Measurements from ENCODE around the gene DOCK7.
A peak's percentile ranks its signal among the peaks of the same experiment; 100 is the strongest.

DOCK7 gene

GRCh38 chr1:62436466-62437272 lies 251.5 kb downstream of the DOCK7 start, which contains the start of gene USP1:
Gene USP1 (plus strand): TSS chr1:62437049. CDS start chr1:62439868, 2,819 bp downstream.
- no peak within 1 kb of the TSS for H2AK5ac ChIP-seq (ENCODE audit: low read length, severe bottlenecking)
- H3K9me3 ChIP-seq (ENCODE audit: control insufficient read depth, low read length) = no peaks in the 10 kb centered on the region
- peak within 1 kb of the TSS; percentile 93 for H2BK15ac ChIP-seq (ENCODE audit: low read depth, poor library complexity, severe bottlenecking)
- peak within 1 kb of the TSS; percentile 100 for H3K27ac ChIP-seq (ENCODE audit: low read length, poor library complexity, severe bottlenecking)
- H3K4me2 ChIP-seq (ENCODE audit: low read length, poor library complexity, severe bottlenecking) = peak within 1 kb of the TSS; percentile 86
- H3K27me3 ChIP-seq (ENCODE audit: control insufficient read depth in 1 of 2, insufficient read depth in 1 of 2, low read length in 2 of 2) = peaks cover 0 to under 1% of the 10 kb centered on the region in 2 experiments
- peak; percentile 100 for DNase-seq
- peaks cover 4 to 5% of the 10 kb centered on the region in 2 experiments for H3K36me3 ChIP-seq (ENCODE audit: control insufficient read depth in 1 of 2, insufficient read depth in 2 of 2, low read depth in 1 of 2, low read length in 2 of 2)
- peak within 1 kb of the TSS in 1 of 2 experiments; percentile 93 for H3K14ac ChIP-seq (ENCODE audit: low read length in 2 of 2)
- H2BK12ac ChIP-seq (ENCODE audit: low read length in 2 of 2) = peak within 1 kb of the TSS in 1 of 2 experiments; percentile 34
- no peaks in the 10 kb centered on the region for H3K79me1 ChIP-seq (replicated peaks; ENCODE audit: low read length, poor library complexity, severe bottlenecking)
- H3K23ac ChIP-seq (ENCODE audit: low read length in 2 of 2) = peak within 1 kb of the TSS; percentile 72 to 87
- peak within 1 kb of the TSS; percentile 99 for H4K8ac ChIP-seq (ENCODE audit: low read length)
- H3K4me3 ChIP-seq (ENCODE audit: insufficient read depth in 1 of 2, low read depth in 1 of 2, low read length in 2 of 2) = peak within 1 kb of the TSS; percentile 89 to 92
- peak within 1 kb of the TSS; percentile 89 for H2AFZ ChIP-seq (ENCODE audit: low read depth, low read length)
- under 1% methylated on average over 75 of the region's 76 CpGs for WGBS
- peak within 1 kb of the TSS; percentile 98 for H3K9ac ChIP-seq (ENCODE audit: low read length)
- H3K4me1 ChIP-seq (ENCODE audit: control insufficient read depth, insufficient read depth, low read depth, low read length) = peaks cover 3% of the 10 kb centered on the region
- peak within 1 kb of the TSS; percentile 93 for H4K91ac ChIP-seq (ENCODE audit: low read length)
- peak within 1 kb of the TSS; percentile 95 to 99 for H3K18ac ChIP-seq (ENCODE audit: low read depth in 1 of 2, low read length in 2 of 2)
- H2BK120ac ChIP-seq (ENCODE audit: low read depth, low read length) = peak within 1 kb of the TSS; percentile 94
- H2BK5ac ChIP-seq (ENCODE audit: low read depth, low read length, poor library complexity, severe bottlenecking) = peak within 1 kb of the TSS; percentile 100
- peak within 1 kb of the TSS; percentile 75 to 94 for H3K4ac ChIP-seq (ENCODE audit: low read depth in 1 of 2, low read length in 2 of 2)

DNA sequence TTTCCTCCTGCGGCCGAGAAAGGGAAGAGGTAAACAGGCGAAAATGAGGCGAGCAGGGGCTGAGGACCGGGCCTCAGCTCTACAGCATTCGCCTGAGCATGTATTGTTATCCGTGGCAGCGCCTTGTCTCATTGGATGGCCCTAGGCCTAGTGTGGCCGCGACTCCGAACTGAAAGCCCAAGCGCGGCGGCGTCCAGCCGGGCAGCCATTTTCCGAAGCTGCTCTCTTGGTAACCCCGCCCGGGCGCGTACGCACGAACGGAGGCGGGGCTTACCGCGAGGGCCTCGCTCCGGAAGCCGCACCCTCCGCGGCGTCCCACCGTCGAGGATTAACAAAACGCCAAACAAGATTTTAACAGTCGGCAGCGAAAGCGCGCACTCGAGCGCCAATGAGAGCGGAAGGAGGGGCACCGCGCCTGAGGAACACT lies 252.1 kb downstream of the DOCK7 start:
- under 1% methylated on average over 45 of the region's 45 CpGs for WGBS
- peak overlapping the region; percentile 58 for H3K4me2 ChIP-seq (ENCODE audit: low read length, poor library complexity, severe bottlenecking)
- H2BK120ac ChIP-seq (ENCODE audit: low read depth, low read length) = peak overlapping the region; percentile 85
- H3K27me3 ChIP-seq (ENCODE audit: control insufficient read depth in 1 of 2, insufficient read depth in 1 of 2, low read length in 2 of 2) = peaks cover 0 to 6% of the 10 kb centered on the region in 2 experiments
- peak overlapping the region; percentile 66 to 72 for H3K23ac ChIP-seq (ENCODE audit: low read length in 2 of 2)
- peak overlapping the region; percentile 97 for H3K27ac ChIP-seq (ENCODE audit: low read length, poor library complexity, severe bottlenecking)
- DNase-seq = no peak
- peak overlapping the region; percentile 73 for H2AFZ ChIP-seq (ENCODE audit: low read depth, low read length)
- H3K4ac ChIP-seq (ENCODE audit: low read depth in 1 of 2, low read length in 2 of 2) = peak overlapping the region; percentile 64 to 86
- peaks cover 3% of the 10 kb centered on the region for H3K4me1 ChIP-seq (ENCODE audit: control insufficient read depth, insufficient read depth, low read depth, low read length)
- peak overlapping the region; percentile 93 for H4K91ac ChIP-seq (ENCODE audit: low read length)
- H3K14ac ChIP-seq (ENCODE audit: low read length in 2 of 2) = peak overlapping the region in 1 of 2 experiments; percentile 46
- no peaks in the 10 kb centered on the region for H3K79me1 ChIP-seq (replicated peaks; ENCODE audit: low read length, poor library complexity, severe bottlenecking)
- peak overlapping the region; percentile 95 to 99 for H3K18ac ChIP-seq (ENCODE audit: low read depth in 1 of 2, low read length in 2 of 2)
- H3K4me3 ChIP-seq (ENCODE audit: insufficient read depth in 1 of 2, low read depth in 1 of 2, low read length in 2 of 2) = peak overlapping the region; percentile 61 to 89
- no peak overlapping the region for H2AK5ac ChIP-seq (ENCODE audit: low read length, severe bottlenecking)
- H3K9me3 ChIP-seq (ENCODE audit: control insufficient read depth, low read length) = no peaks in the 10 kb centered on the region
- H4K8ac ChIP-seq (ENCODE audit: low read length) = peak overlapping the region; percentile 99
- H2BK5ac ChIP-seq (ENCODE audit: low read depth, low read length, poor library complexity, severe bottlenecking) = peak overlapping the region; percentile 87
- H2BK15ac ChIP-seq (ENCODE audit: low read depth, poor library complexity, severe bottlenecking) = no peak overlapping the region
- no peak overlapping the region for H2BK12ac ChIP-seq (ENCODE audit: low read length in 2 of 2)
- peaks cover 0 to 4% of the 10 kb centered on the region in 2 experiments for H3K36me3 ChIP-seq (ENCODE audit: control insufficient read depth in 1 of 2, insufficient read depth in 2 of 2, low read depth in 1 of 2, low read length in 2 of 2)
- peak overlapping the region; percentile 98 for H3K9ac ChIP-seq (ENCODE audit: low read length)

GRCh38 chr1:62435231-62436038 lies 252.8 kb downstream of the DOCK7 start:
- Histone ChIP-seq H3K14ac (ENCODE audit: low read length in 2 of 2) (peak overlapping the region in 1 of 2 experiments; percentile 46), H2BK15ac (ENCODE audit: low read depth, poor library complexity, severe bottlenecking) (no peak overlapping the region), H3K4me3 (ENCODE audit: insufficient read depth in 1 of 2, low read depth in 1 of 2, low read length in 2 of 2) (peak overlapping the region; percentile 61 to 89), H2AFZ (ENCODE audit: low read depth, low read length) (peak overlapping the region; percentile 73), H3K27ac (ENCODE audit: low read length, poor library complexity, severe bottlenecking) (peak overlapping the region; percentile 97), H3K18ac (ENCODE audit: low read depth in 1 of 2, low read length in 2 of 2) (peak overlapping the region; percentile 95 to 99), H2BK120ac (ENCODE audit: low read depth, low read length) (peak overlapping the region; percentile 85), H3K9me3 (ENCODE audit: control insufficient read depth, low read length) (no peaks in the 10 kb centered on the region), H3K9ac (ENCODE audit: low read length) (peak overlapping the region; percentile 98), H3K79me1 (replicated peaks; ENCODE audit: low read length, poor library complexity, severe bottlenecking) (no peaks in the 10 kb centered on the region), H3K36me3 (ENCODE audit: control insufficient read depth in 1 of 2, insufficient read depth in 2 of 2, low read depth in 1 of 2, low read length in 2 of 2) (peaks cover 0 to 4% of the 10 kb centered on the region in 2 experiments), H3K23ac (ENCODE audit: low read length in 2 of 2) (peak overlapping the region; percentile 66 to 72), H2BK12ac (ENCODE audit: low read length in 2 of 2) (no peak overlapping the region), H3K4ac (ENCODE audit: low read depth in 1 of 2, low read length in 2 of 2) (peak overlapping the region; percentile 64 to 86), H2AK5ac (ENCODE audit: low read length, severe bottlenecking) (peak overlapping the region; percentile 18), H3K27me3 (ENCODE audit: control insufficient read depth in 1 of 2, insufficient read depth in 1 of 2, low read length in 2 of 2) (peaks cover 0 to 6% of the 10 kb centered on the region in 2 experiments), H3K4me1 (ENCODE audit: control insufficient read depth, insufficient read depth, low read depth, low read length) (peaks cover 3% of the 10 kb centered on the region), H2BK5ac (ENCODE audit: low read depth, low read length, poor library complexity, severe bottlenecking) (peak overlapping the region; percentile 87), H4K91ac (ENCODE audit: low read length) (peak overlapping the region; percentile 93), H3K4me2 (ENCODE audit: low read length, poor library complexity, severe bottlenecking) (peak overlapping the region; percentile 58), H4K8ac (ENCODE audit: low read length) (peak overlapping the region; percentile 99)
- WGBS = 55% methylated on average over 31 of the region's 31 CpGs
- no peak for DNase-seq

Data from mesenchymal stem cell (in vitro differentiated cells and primary cell).